NCI-H2107 (cell line): Measurements from ENCODE around the gene CDC42SE2.
"Not testable (repeated sequence)": the region's sequence is repeated elsewhere in the genome, so short reads cannot be mapped to it uniquely, and the experiment has no call there.

Source experiments
- DNase-seq: peaks from one replicate; lab custom pipeline; 2025; lab: John Stamatoyannopoulos, UW

CDC42SE2 gene

DNA sequence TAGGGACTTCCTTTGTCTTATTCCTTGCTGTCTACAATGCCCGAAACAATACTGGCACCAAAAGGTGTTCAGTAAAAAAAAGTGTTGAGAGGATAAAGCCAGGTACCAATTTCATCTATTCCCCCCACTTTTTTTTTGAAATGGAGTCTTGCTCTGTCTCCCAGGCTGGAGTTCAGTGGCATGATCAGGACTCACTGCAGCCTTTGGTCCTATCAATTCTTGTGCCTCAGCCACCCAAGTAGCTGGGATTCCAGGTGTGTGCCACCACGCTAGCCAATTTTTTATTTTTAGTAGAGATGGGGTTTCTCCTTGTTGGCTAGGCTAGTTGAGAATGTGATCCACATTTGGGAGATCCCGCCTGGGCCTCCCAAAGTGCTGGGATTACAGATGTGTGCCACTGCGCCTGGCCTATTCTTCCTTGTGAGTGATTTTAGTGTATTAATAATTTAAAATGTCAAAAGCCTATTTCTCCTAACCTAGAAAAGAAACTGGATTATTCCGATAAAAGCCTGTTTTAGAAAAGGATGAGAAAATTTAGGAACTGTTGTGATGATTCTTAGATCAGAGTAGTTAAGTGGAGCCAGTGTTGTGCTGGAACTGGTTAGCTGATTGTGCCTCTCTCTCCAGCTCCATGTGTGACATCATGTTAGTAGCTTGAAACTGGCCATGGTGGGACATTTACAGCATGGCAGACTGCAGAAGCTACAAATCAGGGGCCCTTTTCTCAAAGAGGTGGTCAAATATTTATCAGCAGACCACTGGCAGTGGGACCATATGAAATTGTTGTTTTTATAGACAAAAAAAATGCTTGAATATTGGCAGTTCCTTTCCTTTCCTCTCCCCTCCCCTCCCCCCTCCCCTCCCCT lies 14.3 kb downstream of the CDC42SE2 start:
- DNase-seq, result no peak

DNA sequence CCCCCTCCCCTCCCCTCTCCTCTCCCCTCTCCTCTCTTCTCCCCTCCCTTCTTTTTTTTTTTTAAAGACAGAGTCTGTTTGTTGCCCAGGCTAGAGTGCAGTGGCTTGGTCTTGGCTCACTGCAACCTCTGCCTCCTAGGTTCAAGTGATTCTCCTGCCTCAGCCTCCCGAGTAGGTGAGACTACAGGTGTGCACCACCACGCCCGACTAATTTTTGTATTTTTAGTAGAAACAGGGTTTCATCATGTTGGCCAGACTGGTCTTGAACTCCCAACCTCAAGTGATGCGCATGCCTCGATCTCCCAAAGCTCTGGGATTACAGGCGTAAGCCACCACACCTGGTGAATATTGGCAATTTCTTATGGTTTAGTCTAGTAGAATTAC lies 14.9 kb downstream of the CDC42SE2 start:
- DNase-seq, result not testable (repeated sequence)

DNA sequence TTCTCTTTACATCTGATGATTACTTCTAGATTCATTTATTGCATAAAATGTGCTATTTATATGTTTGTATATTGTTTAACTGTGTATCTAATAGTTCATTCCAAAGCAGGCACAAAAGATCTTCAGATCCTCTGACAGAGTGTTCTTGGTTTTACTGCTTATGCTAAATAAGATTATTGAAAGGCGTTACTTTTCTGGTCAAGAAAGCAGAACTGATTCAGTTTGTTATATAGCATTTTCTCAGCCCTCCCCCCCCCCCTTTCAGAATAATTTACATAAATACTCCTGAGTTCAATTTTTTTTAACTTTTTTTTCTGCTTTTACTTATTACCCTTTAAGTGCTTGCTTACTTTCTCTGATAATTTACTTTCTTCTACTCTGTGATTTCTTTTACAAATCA lies 15.4 kb downstream of the CDC42SE2 start:
- DNase-seq, result no peak

DNA sequence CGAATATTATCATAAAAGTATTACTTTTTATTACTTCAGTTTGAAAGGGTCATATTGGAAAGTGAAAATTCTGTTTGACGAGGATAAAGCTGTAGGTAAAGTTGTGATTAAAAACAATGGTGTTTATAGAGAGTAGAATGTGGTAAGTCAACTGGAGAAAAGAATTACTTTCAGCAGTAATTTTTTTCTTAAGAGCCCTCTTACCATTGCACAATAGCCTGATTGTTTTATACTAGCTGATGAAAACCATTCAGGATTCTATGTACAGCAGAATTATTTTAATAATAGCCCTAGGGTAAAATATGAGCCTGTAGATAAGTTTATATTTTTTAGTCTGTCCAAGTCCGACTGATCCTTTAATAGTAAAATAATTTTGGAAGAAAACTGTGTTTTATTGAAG lies 16.6 kb downstream of the CDC42SE2 start:
- DNase-seq, result no peak

DNA sequence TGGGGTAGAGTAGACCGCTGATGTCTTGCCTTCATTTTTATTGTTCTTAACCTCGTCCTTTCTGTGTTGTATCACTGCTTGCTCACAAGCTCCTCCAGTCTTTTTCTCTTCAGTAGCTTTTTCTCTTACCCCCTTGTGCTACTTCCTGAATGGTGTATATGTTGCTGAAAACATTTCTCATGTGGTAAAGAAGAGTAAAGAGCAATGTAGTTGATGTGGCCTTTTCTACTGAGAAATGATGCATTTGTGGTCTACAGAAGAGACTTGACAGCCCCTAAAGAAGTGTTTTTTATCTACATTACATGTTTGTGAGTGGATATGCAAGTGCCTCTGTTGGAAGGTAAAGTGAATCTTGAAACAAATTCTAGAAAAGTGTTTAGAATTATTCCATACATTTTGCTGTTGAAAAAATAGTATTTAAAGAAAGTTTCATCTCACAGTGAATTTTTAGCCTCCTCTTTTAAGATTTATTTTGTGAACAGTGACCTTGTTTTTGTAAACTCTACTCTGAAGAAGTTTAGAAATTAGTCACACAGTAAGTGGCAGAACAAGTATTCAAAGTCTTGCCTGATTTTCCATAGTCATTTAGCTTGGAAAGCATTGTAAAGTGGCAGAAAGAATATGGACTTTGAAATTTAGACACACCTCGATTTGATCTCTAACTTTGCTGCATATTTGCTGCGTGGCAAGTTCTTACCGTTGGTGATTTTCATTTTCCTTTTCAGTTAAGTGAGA lies 17.4 kb downstream of the CDC42SE2 start:
- DNase-seq, result no peak

DNA sequence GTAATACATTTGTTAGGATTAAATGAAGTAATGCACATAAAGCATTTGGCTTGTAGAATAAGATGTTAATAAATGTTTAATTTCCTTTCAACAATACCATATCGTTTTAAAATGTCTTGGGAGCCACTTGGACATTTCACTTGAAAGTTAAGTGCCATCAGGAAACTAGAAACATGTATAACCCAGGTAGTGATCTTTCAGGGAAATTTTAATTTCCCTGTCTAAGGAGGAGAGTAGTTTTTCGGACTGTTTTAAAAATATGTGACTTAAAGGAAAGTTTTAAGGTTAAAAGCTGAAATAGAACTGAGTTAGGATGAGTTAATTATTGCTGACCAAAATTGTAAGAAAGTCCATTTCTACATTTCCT lies 18.0 kb downstream of the CDC42SE2 start:
- DNase-seq, result no peak

DNA sequence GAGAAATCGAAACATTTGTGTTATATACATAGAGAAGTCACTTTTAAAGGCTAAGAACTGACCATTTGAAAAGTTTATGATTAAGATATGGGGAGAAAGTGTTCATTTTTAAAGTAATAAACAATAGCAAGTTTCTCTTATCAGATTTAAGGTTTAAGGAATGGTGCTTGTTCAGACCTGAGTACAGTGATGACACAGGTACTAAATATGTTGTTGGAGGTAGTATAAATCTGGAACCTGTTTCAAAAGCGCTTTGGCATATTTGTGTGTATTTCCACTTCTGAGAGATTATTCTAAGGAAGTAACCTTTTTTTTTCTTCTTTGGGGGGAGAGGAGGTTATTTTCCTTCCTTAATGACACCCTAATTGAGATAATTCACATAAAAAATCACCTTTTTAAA lies 18.4 kb downstream of the CDC42SE2 start:
- DNase-seq, result no peak

DNA sequence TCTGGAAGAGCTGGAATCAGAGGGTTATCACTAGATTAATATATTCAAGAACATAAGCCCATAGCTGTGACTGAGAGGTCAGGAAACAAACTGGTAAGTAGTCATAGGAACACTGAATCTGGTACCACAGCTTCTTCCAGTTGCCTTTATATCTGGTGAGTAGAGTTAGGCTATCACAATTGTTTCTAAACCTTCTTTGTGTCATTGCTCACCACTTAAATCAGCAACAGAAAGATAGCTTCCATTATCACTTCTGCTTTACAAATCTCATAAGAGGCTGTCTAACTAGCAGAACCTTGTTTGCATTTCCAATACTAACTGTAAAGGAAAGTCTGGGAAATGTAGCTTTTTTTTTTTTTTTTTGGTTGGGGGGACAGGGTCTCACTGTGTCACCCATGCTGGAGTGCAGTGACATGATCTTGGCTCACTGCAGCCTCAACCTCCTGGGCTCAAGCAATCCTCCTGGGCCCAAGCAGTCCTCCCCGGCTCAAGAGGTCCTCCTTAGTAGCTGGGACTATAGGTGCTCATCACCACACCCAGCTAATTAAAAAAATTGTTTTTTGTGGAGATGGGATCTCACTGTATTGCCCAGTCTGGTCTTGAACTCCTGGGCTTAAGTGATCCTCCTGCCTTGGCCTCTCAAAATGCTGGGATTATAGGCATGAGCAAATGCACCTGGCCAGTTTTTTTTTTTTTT lies 22.0 kb downstream of the CDC42SE2 start:
- no peak for DNase-seq

DNA sequence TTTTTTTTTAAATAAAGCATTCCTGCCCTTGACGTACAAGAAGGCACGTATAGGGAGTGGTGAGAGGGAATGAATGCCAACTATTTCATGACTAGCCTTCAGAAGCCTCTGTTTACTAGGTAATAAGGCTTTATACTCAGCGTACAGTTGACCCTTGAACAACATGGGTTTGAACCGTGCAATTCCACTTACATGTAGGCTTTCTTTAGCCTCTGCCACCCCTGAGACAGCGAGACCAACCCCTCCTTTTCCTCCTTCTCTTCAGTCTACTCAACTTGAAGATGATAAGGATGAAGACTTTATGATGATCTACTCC lies 22.5 kb downstream of the CDC42SE2 start:
- DNase-seq, result no peak

DNA sequence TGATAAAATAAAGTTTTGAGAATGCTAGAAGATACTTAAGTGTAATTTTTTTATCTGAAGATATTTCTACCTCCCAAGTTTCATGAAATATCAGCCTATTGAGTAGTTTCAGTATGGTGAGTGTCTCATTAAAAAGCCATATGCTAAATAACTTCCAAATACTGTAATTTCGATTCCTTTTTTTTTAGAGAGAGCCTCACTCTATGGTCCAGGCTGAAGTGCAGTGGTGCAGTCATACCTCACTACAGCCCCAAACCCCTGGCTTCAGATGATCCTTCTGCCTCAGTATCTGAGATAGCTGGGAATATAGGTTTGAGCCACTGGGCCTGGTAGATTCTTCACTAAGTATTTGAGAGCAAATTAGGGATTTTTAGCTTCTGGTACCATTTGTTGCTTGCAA lies 24.5 kb downstream of the CDC42SE2 start:
- DNase-seq, result no peak

DNA sequence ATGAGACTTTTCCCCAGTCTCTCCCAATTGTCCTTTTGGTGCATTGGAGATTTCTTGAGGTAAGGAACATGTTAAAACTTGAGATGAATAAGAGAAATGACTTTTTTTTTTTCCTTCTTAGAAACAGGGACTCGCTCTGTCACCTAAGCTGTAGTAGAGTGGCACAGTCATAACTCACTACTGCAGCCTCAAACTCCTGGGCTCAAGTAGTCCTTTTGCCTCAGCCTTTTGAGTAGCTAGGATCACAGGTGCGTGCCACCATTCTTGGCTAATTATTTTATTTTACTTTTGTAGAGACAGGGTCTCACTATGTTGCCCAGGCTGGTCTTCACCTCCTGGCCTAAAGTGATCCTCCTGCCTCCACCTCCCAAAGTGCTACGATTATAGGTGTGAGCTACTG lies 25.9 kb downstream of the CDC42SE2 start:
- DNase-seq, result no peak

DNA sequence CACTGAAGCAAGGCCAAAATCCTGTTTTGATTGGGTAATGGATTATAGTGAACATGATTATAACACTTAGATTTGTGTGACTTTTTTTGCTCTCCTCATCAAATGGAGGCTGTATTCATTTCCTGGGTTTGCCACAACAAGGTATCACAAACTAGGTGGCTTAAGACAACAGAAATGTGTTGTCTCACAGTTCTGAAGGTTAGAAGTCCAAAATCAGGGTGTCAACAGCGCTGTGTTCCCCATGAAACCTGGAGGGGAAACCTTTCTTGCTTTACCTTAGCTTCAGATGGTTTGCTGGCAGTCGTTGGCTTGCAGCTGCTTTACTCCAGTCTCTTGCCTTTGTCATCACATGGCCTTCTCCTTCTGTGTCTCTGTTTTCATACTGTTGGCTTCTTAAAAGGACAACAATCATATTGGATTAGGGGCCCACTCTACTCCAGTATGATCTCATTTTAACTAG lies 32.4 kb downstream of the CDC42SE2 start:
- DNase-seq, result no peak

DNA sequence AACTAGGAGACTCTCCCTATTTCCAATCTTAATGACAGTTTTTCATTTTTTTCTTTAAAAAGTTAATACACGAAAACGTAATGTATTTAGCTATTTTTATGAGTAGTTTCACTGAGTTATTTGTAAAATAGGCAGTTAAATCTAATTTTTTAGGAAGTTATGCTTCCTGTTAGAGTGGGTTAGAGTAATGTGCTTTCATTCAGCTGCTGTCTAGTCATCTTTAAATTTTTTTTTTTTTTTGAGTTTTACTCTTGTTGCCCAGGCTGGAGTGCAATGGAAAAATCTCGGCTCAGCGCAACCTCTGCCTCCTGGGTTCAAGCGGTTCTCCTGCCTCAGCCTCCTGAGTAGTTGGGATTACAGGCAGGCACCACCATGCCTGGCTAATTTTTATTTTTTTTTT lies 34.0 kb downstream of the CDC42SE2 start:
- no peak for DNase-seq

DNA sequence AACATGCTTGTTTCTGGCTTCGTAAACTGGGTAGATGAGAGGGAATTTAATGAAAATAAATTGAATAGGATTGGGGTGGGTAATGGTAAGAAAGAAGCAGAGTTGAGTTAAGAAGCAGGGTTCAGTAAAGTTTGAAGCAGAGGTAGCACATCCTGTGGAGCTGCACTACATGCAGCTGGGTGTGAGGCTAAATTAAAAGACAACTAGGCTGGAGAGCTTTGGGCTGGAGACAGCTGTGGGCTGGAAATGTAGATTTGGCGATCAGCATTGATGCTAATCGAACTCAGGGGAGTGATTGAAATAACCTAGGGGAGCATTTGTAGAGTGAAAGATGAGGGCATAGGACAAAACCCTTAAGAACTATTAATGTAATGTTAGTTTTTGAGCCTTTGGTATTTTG lies 35.6 kb downstream of the CDC42SE2 start:
- DNase-seq, result no peak

DNA sequence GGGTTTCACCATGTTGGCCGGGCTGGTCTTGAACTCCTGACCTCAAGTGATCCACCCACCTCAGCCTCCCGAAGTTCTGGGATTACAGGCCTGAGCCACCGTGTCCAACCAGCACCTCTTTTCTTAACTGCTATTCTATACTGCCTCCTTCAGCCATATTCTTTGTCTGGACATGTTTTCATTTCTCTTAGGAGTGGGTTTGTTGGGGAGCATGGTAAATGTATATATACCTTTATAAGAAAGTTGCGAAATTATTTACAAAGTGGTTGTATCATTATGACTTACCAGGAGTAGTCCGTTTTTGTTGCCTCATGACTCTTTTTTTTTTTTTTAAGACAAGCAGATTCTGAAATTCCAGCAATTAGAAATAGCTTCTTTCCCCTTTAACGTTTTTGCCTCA lies 38.7 kb downstream of the CDC42SE2 start:
- no peak for DNase-seq

DNA sequence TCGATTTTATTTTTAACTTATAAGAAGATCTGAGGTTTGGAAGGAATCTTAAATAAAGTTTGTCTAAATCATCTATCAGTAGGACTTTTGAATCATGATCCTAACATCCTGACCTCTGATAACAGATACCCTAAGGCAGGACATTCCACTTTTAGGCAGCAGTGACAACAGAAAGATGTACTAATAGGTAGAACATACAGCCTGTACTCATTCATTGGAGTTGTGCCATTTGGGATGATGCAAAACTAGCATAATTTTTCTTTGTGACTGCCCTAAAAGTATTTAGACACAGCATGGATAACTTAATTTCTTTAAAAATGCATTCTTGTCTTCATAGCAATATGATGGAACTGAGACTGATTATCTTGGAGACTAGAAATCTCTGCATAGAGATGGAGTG lies 39.7 kb downstream of the CDC42SE2 start:
- DNase-seq, result no peak

DNA sequence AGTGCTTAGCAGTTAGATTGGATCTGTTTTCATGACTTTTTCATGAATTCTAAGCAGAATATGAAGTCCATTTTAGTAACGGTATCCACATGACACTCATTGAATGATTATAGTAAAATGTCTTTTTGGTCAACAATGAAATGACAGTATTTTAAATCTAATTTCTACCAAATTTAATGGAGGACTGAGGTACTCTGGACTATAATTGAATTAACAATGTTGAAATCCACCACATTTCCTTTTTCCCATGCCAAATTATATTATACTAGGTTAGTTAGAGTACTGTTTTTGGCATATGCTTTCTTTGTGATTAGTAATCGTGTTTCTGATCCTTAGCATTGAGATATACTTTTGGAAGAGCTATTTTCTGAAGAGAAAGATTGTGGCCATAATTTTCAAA lies 40.6 kb downstream of the CDC42SE2 start:
- DNase-seq, result no peak

DNA sequence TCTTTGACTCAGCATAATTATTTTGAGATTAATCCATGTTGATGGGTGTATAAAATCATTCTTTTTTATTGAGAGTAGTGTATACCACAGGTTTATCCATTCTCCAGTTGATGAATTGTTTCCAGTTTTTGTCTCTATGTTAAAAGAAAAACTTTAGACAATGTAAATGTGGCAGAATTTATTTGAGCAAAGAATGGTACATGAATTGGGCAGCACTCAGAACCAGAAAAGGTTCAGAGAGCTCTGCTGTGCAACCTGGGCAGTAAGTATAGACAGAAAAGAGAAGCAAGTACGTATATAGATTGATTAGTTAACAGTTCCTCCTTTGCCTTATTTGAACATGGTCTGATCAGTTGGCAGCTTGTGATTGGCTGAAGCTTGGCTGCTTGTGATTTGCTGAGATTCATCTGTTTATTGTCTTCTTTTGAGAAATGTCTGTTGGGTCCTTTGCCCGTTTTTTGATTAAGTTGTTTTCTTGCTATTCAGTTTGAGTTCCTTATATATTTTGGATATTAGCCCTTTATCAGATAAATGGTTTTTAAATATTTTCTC lies 41.4 kb downstream of the CDC42SE2 start:
- no peak for DNase-seq

DNA sequence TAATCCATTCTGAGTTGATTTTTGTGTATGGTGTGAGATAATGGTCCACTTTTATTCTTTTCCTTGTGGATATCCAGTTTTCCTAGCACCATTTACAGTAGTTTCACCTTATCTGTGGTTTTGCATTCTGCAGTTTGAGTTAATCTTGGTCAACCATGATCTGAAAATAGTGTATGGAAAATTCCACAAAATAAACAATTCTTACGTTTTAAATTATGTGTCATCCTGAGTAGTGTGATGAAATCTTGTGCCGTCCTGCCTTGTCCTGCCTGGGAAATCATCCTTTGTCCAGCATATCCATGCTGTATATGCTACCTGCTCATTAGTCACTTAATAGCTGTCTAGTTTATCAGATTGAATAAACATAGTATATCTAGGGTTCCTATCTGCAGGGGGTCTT lies 42.1 kb downstream of the CDC42SE2 start:
- no peak for DNase-seq

DNA sequence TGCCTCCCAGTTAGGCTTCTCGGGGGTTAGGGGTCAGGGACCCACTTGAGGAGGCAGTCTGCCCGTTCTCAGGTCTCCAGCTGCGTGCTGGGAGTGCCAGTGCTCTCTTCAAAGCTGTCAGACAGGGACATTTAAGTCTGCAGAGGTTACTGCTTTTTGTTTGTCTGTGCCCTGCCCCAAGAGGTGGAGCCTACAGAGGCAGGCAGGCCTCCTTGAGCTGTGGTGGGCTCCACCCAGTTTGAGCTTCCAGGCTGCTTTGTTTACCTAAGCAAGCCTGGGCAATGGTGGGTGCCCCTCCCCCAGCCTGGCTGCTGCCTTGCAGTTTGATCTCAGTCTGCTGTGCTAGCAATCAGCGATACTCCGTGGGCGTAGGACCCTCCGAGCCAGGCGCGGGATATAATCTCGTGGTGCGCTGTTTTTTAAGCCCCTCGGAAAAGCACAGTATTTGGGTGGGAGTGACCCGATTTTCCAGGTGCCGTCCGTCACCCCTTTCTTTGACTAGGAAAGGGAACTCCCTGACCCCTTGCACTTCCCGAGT lies 48.5 kb downstream of the CDC42SE2 start:
- DNase-seq, result not testable (repeated sequence)

DNA sequence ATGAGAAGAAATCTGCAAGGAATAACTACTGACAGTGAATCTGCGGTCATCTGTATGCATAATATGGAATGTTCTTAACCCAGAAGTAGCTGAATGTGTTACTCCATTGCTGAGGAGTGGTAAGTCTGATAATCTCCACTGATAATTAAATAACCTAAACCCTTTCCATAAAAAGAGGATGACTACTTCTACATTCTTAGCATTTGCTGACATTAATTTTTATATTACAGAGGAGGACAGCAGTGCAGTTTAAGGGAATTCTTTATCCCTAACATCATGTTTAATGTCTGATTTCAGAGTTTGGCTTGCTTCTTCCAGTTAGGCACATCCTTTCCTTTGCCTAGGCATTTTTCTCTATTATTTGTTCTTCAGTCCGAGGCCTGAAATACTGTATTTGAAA lies 52.2 kb downstream of the CDC42SE2 start:
- DNase-seq, result no peak

DNA sequence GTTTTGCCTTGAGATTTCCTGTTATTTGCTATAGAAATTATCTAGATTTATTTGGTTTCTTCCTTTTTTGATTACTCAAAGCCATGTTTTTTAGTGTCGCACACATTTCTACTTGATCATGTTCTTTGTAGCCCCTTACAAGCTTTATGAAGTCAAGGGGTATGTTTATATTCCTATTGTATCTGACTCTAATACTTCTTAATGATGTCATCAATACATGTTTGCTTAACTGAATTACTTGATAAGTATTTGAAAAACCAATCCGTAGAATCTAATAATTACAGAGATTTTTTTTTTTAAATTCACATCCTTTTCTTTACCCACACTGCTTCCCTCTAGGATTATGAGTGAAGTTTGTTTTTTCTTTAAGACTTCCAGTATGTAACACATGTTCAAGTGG lies 53.0 kb downstream of the CDC42SE2 start:
- no peak for DNase-seq

DNA sequence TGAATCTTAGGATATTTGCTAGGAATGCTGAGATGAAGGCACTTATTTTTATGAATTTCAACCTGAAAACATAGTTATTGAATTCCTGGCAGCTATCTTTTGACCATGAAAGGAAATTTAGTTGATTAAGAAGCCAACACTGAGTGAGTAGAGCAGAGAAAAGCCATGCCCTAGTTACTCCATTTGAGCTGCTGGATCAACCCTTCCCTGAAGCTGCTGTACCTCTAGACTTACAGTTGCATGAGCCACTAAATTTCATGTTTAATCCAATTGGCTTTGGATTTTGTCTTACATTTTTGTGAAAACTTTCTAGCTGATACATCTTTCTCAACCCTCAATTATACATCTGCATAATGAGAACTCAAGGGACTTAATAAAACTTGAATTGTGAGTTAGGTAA lies 54.6 kb downstream of the CDC42SE2 start:
- no peak for DNase-seq
